ENCODE measurements around the gene RRM1. TPM values are rescaled to one million over a fixed set of nuclear protein-coding genes. Genes with fewer than 3 reads are reported as not detected.
"Not testable (repeated sequence)": the region's sequence is repeated elsewhere in the genome, so short reads cannot be mapped to it uniquely, and the experiment has no call there.

Gene RRM1
- total RNA-seq, result 10 to 100 TPM; 64.0 to 65.8 TPM
- 10 to 100 TPM; 45.6 to 60.4 TPM for polyA plus RNA-seq (ENCODE audit: insufficient read length in 2 of 2)
- long read RNA-seq, donor 1, transcript RRM1-201 (19 exons, 3,076 nt), result major isoform, 15 of 36 reads
- long read RNA-seq, donor 1, partial matches to known transcripts, result 21 of 36 reads
- long read RNA-seq, donor 1, other reads (novel, unspliced or antisense), result 0 of 36 reads
- long read RNA-seq, donor 2, transcript RRM1-201 (19 exons, 3,076 nt), result major isoform, 7 of 7 reads
- long read RNA-seq, donor 2, partial matches to known transcripts, result 0 of 7 reads
- long read RNA-seq, donor 2, other reads (novel, unspliced or antisense), result 0 of 7 reads
- long read RNA-seq, donor 3, transcript RRM1-201 (19 exons, 3,076 nt), result major isoform, 8 of 17 reads
- long read RNA-seq, donor 3, partial matches to known transcripts, result 5 of 17 reads
- long read RNA-seq, donor 3, other reads (novel, unspliced or antisense), result 0 of 17 reads
- long read RNA-seq, donor 4, transcript RRM1-201 (19 exons, 3,076 nt), result major isoform, 11 of 45 reads
- long read RNA-seq, donor 4, partial matches to known transcripts, result 33 of 45 reads
- long read RNA-seq, donor 4, other reads (novel, unspliced or antisense), result 0 of 45 reads

DNA sequence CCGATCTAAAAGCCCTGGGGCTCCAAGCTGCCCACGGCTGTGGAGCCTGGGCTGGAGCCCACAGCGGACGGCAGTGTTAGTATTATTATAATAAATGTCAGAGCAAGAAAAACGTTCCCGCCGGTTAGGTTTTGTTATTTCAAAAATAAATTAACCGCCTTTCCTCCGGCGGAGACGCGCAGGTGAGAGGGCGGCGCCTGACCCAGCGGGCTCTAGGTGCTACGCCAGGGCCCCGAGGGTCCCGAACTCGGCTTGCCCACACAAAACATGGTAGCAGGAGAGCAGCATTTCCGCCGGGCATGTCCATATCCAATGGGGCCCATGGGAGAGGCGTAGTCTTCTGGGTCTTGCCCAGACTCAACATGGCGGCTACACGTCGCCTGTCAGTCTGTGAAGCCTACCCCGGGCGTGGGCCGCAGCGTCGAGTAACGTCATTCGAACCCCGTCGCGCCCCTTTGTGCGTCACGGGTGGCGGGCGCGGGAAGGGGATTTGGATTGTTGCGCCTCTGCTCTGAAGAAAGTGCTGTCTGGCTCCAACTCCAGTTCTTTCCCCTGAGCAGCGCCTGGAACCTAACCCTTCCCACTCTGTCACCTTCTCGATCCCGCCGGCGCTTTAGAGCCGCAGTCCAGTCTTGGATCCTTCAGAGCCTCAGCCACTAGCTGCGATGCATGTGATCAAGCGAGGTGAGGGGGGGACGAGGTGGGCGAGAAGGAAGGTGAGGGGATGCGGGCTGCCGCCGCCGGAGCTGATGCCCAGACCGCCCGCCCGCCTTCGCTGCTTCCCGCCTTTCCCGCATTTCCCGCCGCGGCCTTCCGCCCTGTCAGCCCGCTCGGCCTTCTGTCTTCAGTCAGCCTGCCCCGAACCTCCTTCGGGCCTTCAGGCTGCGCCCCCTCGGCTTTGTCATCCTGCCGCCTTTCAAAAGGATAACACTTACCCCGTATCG, at the start of gene RRM1:
Gene RRM1 (plus strand): TSS at position 452 of the 944 bp plus-strand sequence. CDS start 214 bp downstream, at position 666.
- 0% methylated on average over 63 of the region's 74 CpGs for WGBS (ENCODE audit: insufficient coverage)
- Histone ChIP-seq H3K4me1 (ENCODE audit: control insufficient read depth, insufficient read depth, low read length) (peaks cover 22% of the 10 kb centered on the region), H3K27me3 (ENCODE audit: control insufficient read depth, insufficient read depth, low read length) (no peaks in the 10 kb centered on the region), H3K4me3 (ENCODE audit: low read depth, low read length) (peak within 1 kb of the TSS; percentile 94), H3K36me3 (ENCODE audit: control insufficient read depth, insufficient read depth, low read length) (peaks cover 13% of the 10 kb centered on the region), H3K27ac (ENCODE audit: low read depth, low read length) (peak within 1 kb of the TSS; percentile 96), H3K9me3 (ENCODE audit: control insufficient read depth, insufficient read depth, low read length) (no peaks in the 10 kb centered on the region)
- peak; percentile 91 to 99 (median 94) for DNase-seq (ENCODE audit: low read depth in 4 of 6, low spot score in 6 of 6)

DNA sequence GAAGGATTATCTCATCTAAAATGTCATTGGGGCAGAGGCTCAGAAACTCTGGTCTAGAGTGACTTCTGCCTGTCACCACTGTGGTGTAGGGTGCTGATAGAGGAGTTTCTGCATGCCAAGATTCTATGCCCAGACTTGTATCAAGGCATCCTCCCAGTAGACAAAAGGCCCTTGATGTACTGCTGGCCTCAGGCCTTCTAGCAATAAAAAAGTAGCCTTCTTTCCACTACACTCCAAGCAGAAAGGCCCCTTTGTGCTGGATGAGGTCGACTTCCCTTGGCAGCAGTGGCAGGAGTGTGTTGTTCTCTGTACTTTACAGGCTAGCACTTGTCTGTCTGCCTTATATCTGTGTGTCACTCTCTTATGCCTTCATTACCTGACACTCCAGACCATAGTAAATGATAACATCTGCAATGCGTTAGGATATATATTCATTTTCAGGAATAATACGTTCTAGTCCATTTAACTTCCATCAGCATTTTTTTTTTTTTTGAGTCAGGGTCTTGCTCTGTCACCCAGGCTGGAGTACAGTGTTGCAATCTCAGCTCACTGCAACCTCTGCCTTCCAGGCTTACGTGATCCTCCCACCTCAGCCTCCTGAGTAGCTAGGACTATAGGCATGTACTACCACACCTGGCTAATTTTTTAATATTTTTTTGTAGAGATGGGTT, 49.5 kb upstream of the RRM1 start:
- peaks cover 21% of the 10 kb centered on the region for H3K4me1 ChIP-seq (ENCODE audit: control insufficient read depth, insufficient read depth, low read length)
- H3K36me3 ChIP-seq (ENCODE audit: control insufficient read depth, insufficient read depth, low read length), result no peaks in the 10 kb centered on the region
- H3K27me3 ChIP-seq (ENCODE audit: control insufficient read depth, insufficient read depth, low read length), result no peaks in the 10 kb centered on the region
- WGBS (ENCODE audit: insufficient coverage), result no CpG with 5 or more reads among the region's 4 CpGs
- H3K9me3 ChIP-seq (ENCODE audit: control insufficient read depth, insufficient read depth, low read length), result no peaks in the 10 kb centered on the region
- H3K27ac ChIP-seq (ENCODE audit: low read depth, low read length), result peak overlapping the region; percentile 84
- peak; percentile 47 to 82 (median 66) for DNase-seq (ENCODE audit: low read depth in 4 of 6, low spot score in 6 of 6)
- H3K4me3 ChIP-seq (ENCODE audit: low read depth, low read length), result no peak overlapping the region

- no peak for DNase-seq (ENCODE audit: low read depth in 4 of 6, low spot score in 6 of 6)
- no peaks in the 10 kb centered on the region for H3K27me3 ChIP-seq (ENCODE audit: control insufficient read depth, insufficient read depth, low read length)
- H3K9me3 ChIP-seq (ENCODE audit: control insufficient read depth, insufficient read depth, low read length), result no peaks in the 10 kb centered on the region
Observed at GRCh38 chr11:4048340-4048739, 46.3 kb upstream of the RRM1 start.

DNA sequence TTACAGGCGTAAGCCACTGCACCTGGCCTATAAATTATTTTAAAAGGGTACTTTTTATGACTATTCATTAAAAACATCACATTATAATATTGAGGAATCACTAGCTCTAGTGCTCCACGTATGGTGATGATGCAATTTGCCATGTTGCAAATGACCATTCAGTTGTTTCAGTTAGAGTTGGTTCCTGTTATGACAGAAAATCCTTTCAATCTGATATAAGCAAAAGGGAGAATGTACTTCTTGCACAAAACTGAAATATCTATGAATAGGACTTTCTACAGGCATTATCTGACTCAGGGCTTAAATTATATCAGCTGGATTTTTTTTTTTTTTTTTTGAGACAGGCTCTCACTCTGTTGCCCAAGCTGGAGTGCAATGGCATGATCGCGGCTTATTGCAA, 45.6 kb upstream of the RRM1 start:
- H3K9me3 ChIP-seq (ENCODE audit: control insufficient read depth, insufficient read depth, low read length), result no peaks in the 10 kb centered on the region
- no CpG with 5 or more reads among the region's 4 CpGs for WGBS (ENCODE audit: insufficient coverage)

More at GRCh38 chr11:4048340-4048739, 46.3 kb upstream of the RRM1 start:
- H3K4me1 ChIP-seq (ENCODE audit: control insufficient read depth, insufficient read depth, low read length), result peaks cover 21% of the 10 kb centered on the region
- H3K27ac ChIP-seq (ENCODE audit: low read depth, low read length), result no peak overlapping the region
- no peaks in the 10 kb centered on the region for H3K36me3 ChIP-seq (ENCODE audit: control insufficient read depth, insufficient read depth, low read length)
- no peak overlapping the region for H3K4me3 ChIP-seq (ENCODE audit: low read depth, low read length)

GRCh38 chr11:4050138-4050537, 44.5 kb upstream of the RRM1 start:
- Histone ChIP-seq H3K27ac (ENCODE audit: low read depth, low read length) (no peak overlapping the region), H3K4me3 (ENCODE audit: low read depth, low read length) (no peak overlapping the region), H3K9me3 (ENCODE audit: control insufficient read depth, insufficient read depth, low read length) (no peaks in the 10 kb centered on the region), H3K36me3 (ENCODE audit: control insufficient read depth, insufficient read depth, low read length) (no peaks in the 10 kb centered on the region), H3K4me1 (ENCODE audit: control insufficient read depth, insufficient read depth, low read length) (peaks cover 14% of the 10 kb centered on the region), H3K27me3 (ENCODE audit: control insufficient read depth, insufficient read depth, low read length) (no peaks in the 10 kb centered on the region)
- no peak for DNase-seq (ENCODE audit: low read depth in 4 of 6, low spot score in 6 of 6)
- no CpG with 5 or more reads among the region's 1 CpG for WGBS (ENCODE audit: insufficient coverage)

More for the DNA sequence above, 45.6 kb upstream of the RRM1 start:
- no peaks in the 10 kb centered on the region for H3K36me3 ChIP-seq (ENCODE audit: control insufficient read depth, insufficient read depth, low read length)
- DNase-seq (ENCODE audit: low read depth in 4 of 6, low spot score in 6 of 6), result no peak
- H3K4me3 ChIP-seq (ENCODE audit: low read depth, low read length), result no peak overlapping the region
- H3K27me3 ChIP-seq (ENCODE audit: control insufficient read depth, insufficient read depth, low read length), result no peaks in the 10 kb centered on the region
- H3K4me1 ChIP-seq (ENCODE audit: control insufficient read depth, insufficient read depth, low read length), result peaks cover 21% of the 10 kb centered on the region
- H3K27ac ChIP-seq (ENCODE audit: low read depth, low read length), result no peak overlapping the region

GRCh38 chr11:4053200-4053599, 41.4 kb upstream of the RRM1 start:
- not testable (repeated sequence) for H3K9me3 ChIP-seq (ENCODE audit: control insufficient read depth, insufficient read depth, low read length); H3K4me1 ChIP-seq (ENCODE audit: control insufficient read depth, insufficient read depth, low read length); H3K4me3 ChIP-seq (ENCODE audit: low read depth, low read length); H3K36me3 ChIP-seq (ENCODE audit: control insufficient read depth, insufficient read depth, low read length); H3K27ac ChIP-seq (ENCODE audit: low read depth, low read length); H3K27me3 ChIP-seq (ENCODE audit: control insufficient read depth, insufficient read depth, low read length); DNase-seq (ENCODE audit: low read depth in 4 of 6, low spot score in 6 of 6)
- WGBS (ENCODE audit: insufficient coverage), result no CpG with 5 or more reads among the region's 4 CpGs

DNA sequence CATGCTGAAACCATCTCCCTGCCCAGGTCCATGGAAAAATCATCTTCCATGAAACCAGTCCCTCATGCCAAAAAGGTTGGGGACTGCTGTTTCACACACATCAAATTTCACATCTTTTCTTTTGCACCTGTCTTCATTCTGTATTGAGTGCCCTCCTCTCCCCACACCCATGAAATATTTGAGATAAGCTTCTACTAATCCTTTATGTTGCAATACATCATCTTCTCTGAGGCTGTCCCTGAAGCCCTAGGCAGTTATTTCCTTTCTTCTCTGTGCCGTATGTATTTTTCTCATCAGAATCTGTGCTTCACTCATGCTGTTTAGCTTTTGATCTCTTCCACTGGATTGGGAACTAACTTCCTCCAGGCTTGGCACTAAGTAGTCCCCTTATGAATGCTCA, 40.0 kb upstream of the RRM1 start:
- 80% methylated on average over 1 of the region's 1 CpG for WGBS (ENCODE audit: insufficient coverage)

DNA sequence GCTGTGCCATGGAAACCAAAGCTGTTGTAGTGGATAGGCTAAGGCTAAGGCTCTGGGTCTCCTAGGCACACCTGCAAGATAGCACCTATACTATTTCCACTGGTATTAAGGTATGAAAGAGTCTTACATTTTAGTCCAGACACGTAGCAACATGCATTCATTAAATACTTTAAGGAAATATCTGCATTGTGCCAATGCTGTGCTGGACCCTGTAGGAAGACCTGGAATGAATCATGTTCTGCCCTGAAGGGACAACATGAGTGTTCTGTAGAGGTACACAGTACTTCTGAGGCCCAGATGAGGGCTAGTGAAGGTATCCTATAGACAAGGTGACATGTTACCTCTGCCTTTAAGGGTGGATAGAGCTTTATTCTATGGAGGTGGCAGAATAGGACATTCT, 35.2 kb upstream of the RRM1 start:
- Histone ChIP-seq H3K27ac (ENCODE audit: low read depth, low read length) (no peak overlapping the region), H3K4me3 (ENCODE audit: low read depth, low read length) (no peak overlapping the region), H3K9me3 (ENCODE audit: control insufficient read depth, insufficient read depth, low read length) (no peaks in the 10 kb centered on the region), H3K4me1 (ENCODE audit: control insufficient read depth, insufficient read depth, low read length) (no peaks in the 10 kb centered on the region), H3K27me3 (ENCODE audit: control insufficient read depth, insufficient read depth, low read length) (no peaks in the 10 kb centered on the region), H3K36me3 (ENCODE audit: control insufficient read depth, insufficient read depth, low read length) (no peaks in the 10 kb centered on the region)
- no CpG with 5 or more reads among the region's 1 CpG for WGBS (ENCODE audit: insufficient coverage)
- DNase-seq (ENCODE audit: low read depth in 4 of 6, low spot score in 6 of 6), result no peak

More for the DNA sequence above, 40.0 kb upstream of the RRM1 start:
- Histone ChIP-seq H3K36me3 (ENCODE audit: control insufficient read depth, insufficient read depth, low read length) (no peaks in the 10 kb centered on the region), H3K27me3 (ENCODE audit: control insufficient read depth, insufficient read depth, low read length) (no peaks in the 10 kb centered on the region), H3K4me3 (ENCODE audit: low read depth, low read length) (no peak overlapping the region), H3K27ac (ENCODE audit: low read depth, low read length) (no peak overlapping the region), H3K9me3 (ENCODE audit: control insufficient read depth, insufficient read depth, low read length) (no peaks in the 10 kb centered on the region), H3K4me1 (ENCODE audit: control insufficient read depth, insufficient read depth, low read length) (no peaks in the 10 kb centered on the region)
- no peak for DNase-seq (ENCODE audit: low read depth in 4 of 6, low spot score in 6 of 6)

All from spinal cord (tissue), 10 donors.